Vagina (tissue), 2 donors: Measurements from ENCODE around the gene NR1H4. TPM values are rescaled to one million over a fixed set of nuclear protein-coding genes. Genes with fewer than 3 reads are reported as not detected.

Source experiments
- DNase-seq, 2 donors: peaks; one replicate each; pipeline ENCODE4 v3.0.0-alpha.2; 2017; ENCODE audit errors: extremely low spot score in 2 of 2
- H3K27ac ChIP-seq: fragments of 200-600 bp; sonication (generic); one replicate; pipeline ENCODE4 v1.5.1; 2019
- H3K27me3 ChIP-seq: fragments of 200-600 bp; sonication (generic); one replicate; pipeline ENCODE4 v1.5.1; 2019
- H3K36me3 ChIP-seq, 2 donors: fragments of 200-600 bp; sonication (generic); one replicate each; pipeline ENCODE4 v1.5.1; 2017 to 2019
- H3K4me1 ChIP-seq: fragments of 200-600 bp; sonication (generic); one replicate; pipeline ENCODE4 v1.5.1; 2019
- H3K4me3 ChIP-seq, 2 donors: fragments of 200-600 bp; sonication (generic); 1 replicate in 1 of 2; 2 replicates in 1 of 2; pipeline ENCODE4 v1.5.1; 2016 to 2019
- H3K9me3 ChIP-seq: fragments of 200-600 bp; sonication (generic); one replicate; pipeline ENCODE4 v1.5.1; 2019
- POLR2A ChIP-seq, 2 donors: fragments of 450-650 bp; IDR thresholded peaks; one replicate each; pipeline ENCODE4 v1.6.1; 2017; ENCODE audit warnings: antibody characterized with exemption in 2 of 2, mild to moderate bottlenecking in 2 of 2, moderate library complexity in 2 of 2
- POLR2AphosphoS5 ChIP-seq, 2 donors: sonication (generic); formaldehyde crosslinking; IDR thresholded peaks; one replicate each; pipeline ENCODE4 v1.9.0; 2017; ENCODE audit warnings: antibody characterized with exemption in 2 of 2, mild to moderate bottlenecking in 2 of 2, low read depth in 1 of 2; ENCODE audit not compliant: insufficient read depth in 1 of 2
- intact Hi-C: fragments of 100-400 bp; cut with DNase I; formaldehyde crosslinking; loops from one replicate; pipeline ENCODE4 v1.15.1; 2023
- total RNA-seq: library from RNA; depleted of rRNA; stranded (reverse); fragments of >200 nt; gene quantifications from one replicate; pipeline ENCODE4 v1.2.3, GENCODE V29; 2016
- TF ChIP-seq, protein P1 (sequence below), 3 experiments: fragments of 450-650 bp in 2 of 3; fragments of 200-600 bp in 1 of 3; sonication (generic) in 1 of 3; IDR thresholded peaks; one replicate each; pipeline ENCODE4 v1.5.1; 2017 to 2019; ENCODE audit warnings: antibody characterized with exemption in 3 of 3, mild to moderate bottlenecking in 2 of 3, moderate library complexity in 2 of 3

Gene NR1H4
- total RNA-seq, 1 donor from 2014 or later = not detected

DNA sequence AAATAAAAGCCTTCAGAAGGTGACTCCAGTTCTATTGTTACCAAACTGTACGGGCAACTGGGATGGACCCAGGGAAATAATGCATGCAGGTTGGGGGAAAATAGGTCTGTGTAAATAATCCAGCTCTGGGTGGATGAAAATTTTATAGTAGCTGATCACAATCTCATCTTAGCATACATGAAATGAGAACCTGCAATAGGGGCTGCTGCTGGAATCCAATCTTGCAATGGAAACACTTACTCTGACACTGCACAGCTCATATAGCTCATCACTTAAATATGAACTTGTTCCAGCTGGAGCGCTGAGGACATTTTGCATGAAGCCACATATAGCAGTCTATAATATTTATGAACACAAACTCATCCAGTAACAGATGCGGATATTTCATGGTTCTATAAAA lies 59.7 kb downstream of the NR1H4 start:
- TF ChIP-seq POLR2A (IDR thresholded peaks at IDR 0.05) (no peak), POLR2AphosphoS5 (IDR thresholded peaks at IDR 0.05; ENCODE audit: insufficient read depth in 1 of 2, low read depth in 1 of 2) (no peak)
- TF ChIP-seq, protein P1, sequence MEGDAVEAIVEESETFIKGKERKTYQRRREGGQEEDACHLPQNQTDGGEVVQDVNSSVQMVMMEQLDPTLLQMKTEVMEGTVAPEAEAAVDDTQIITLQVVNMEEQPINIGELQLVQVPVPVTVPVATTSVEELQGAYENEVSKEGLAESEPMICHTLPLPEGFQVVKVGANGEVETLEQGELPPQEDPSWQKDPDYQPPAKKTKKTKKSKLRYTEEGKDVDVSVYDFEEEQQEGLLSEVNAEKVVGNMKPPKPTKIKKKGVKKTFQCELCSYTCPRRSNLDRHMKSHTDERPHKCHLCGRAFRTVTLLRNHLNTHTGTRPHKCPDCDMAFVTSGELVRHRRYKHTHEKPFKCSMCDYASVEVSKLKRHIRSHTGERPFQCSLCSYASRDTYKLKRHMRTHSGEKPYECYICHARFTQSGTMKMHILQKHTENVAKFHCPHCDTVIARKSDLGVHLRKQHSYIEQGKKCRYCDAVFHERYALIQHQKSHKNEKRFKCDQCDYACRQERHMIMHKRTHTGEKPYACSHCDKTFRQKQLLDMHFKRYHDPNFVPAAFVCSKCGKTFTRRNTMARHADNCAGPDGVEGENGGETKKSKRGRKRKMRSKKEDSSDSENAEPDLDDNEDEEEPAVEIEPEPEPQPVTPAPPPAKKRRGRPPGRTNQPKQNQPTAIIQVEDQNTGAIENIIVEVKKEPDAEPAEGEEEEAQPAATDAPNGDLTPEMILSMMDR (IDR thresholded peaks at IDR 0.05) = no peak
- intact Hi-C loops = no loop called here
- Histone ChIP-seq H3K4me3 (no peak overlapping the region), H3K9me3 (no peaks in the 10 kb centered on the region), H3K27me3 (no peaks in the 10 kb centered on the region), H3K4me1 (no peaks in the 10 kb centered on the region), H3K36me3 (no peaks in the 10 kb centered on the region), H3K27ac (no peak overlapping the region)
- DNase-seq = no peak

DNA sequence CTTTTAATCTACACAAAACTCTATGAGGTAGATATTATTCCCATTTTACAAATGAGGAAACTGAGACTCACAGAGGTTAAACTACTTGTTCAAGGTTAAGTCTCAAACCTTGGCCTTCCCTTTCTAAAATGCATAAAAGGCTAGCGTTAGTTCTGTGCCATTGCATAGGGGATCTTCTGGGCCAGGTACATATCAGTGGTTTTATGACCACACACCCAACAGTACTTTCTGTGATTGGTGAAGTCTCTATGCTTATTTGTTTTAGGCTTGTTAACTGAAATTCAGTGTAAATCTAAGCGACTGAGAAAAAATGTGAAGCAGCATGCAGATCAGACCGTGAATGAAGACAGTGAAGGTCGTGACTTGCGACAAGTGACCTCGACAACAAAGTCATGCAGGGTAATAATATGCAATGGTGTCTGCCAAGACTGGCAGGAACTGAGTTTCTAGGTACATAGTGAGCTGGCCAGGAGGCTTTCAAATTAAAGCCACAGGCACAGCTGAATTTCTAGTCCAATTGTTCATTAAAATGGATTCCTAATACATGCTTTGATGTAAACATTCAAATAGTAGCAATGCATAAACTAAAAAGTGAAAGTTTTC lies 61.1 kb downstream of the NR1H4 start:
- H3K4me3 ChIP-seq = no peak overlapping the region
- TF ChIP-seq POLR2A (IDR thresholded peaks at IDR 0.05) = no peak
- TF ChIP-seq, protein P1 (IDR thresholded peaks at IDR 0.05) = no peak
- no peak for TF ChIP-seq POLR2AphosphoS5 (IDR thresholded peaks at IDR 0.05; ENCODE audit: insufficient read depth in 1 of 2, low read depth in 1 of 2)
- H3K9me3 ChIP-seq = no peaks in the 10 kb centered on the region
- no peak overlapping the region for H3K27ac ChIP-seq
- intact Hi-C loops = no loop called here
- no peaks in the 10 kb centered on the region for H3K27me3 ChIP-seq
- H3K4me1 ChIP-seq = no peaks in the 10 kb centered on the region
- H3K36me3 ChIP-seq = no peaks in the 10 kb centered on the region
- no peak for DNase-seq

DNA sequence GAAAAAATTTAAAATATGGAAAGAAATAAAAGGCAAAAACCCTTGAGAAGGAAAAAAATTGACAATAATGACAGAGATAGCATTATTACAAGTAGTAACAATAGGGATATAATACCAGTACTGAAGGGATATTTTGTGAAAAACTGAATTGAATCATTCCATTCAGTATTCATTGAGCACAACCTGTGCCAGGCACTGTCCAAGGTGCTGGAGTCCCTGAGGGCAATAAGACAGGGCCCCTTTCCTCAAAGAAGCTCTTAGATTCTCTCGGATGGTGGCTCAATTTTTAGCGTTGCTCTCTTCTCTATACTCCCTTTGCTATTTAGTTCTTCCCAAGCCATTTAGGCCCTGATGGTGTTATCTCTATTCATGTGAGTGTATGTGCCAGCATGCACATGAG lies 65.5 kb downstream of the NR1H4 start:
- intact Hi-C loops = no loop called here

DNA sequence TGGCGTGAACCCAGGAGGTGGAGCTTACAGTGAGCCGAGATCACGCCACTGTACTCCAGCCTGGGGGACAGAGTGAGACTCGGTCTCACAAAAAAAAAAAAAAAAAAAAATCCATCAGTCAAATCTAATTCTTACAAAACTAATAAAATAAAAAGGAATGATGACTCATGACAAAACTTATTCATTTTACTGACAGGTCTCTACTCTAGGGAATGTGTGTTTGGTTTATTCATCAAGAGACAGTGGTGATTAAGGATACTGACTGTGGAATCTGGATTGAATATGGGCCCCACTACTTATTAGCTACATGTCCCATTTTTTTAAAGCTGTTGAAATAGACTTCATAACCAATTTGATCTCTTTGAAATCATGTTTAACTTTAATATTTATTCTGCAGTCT lies 70.5 kb downstream of the NR1H4 start:
- TF ChIP-seq, protein P1 (IDR thresholded peaks at IDR 0.05) = no peak
- TF ChIP-seq POLR2AphosphoS5 (IDR thresholded peaks at IDR 0.05; ENCODE audit: insufficient read depth in 1 of 2, low read depth in 1 of 2) (no peak), POLR2A (IDR thresholded peaks at IDR 0.05) (no peak)
- H3K36me3 ChIP-seq = no peaks in the 10 kb centered on the region
- H3K27ac ChIP-seq = no peak overlapping the region
- H3K4me3 ChIP-seq = no peak overlapping the region
- no peaks in the 10 kb centered on the region for H3K4me1 ChIP-seq
- no peaks in the 10 kb centered on the region for H3K9me3 ChIP-seq
- no peaks in the 10 kb centered on the region for H3K27me3 ChIP-seq
- DNase-seq = no peak
- intact Hi-C loops = no loop called here

More for the DNA sequence above, 65.5 kb downstream of the NR1H4 start:
- Histone ChIP-seq H3K4me3 (no peak overlapping the region), H3K27me3 (no peaks in the 10 kb centered on the region), H3K4me1 (no peaks in the 10 kb centered on the region), H3K9me3 (no peaks in the 10 kb centered on the region), H3K36me3 (no peaks in the 10 kb centered on the region), H3K27ac (no peak overlapping the region)
- TF ChIP-seq POLR2A (IDR thresholded peaks at IDR 0.05) (no peak), POLR2AphosphoS5 (IDR thresholded peaks at IDR 0.05; ENCODE audit: insufficient read depth in 1 of 2, low read depth in 1 of 2) (no peak)
- TF ChIP-seq, protein P1 (IDR thresholded peaks at IDR 0.05) = no peak
- no peak for DNase-seq

DNA sequence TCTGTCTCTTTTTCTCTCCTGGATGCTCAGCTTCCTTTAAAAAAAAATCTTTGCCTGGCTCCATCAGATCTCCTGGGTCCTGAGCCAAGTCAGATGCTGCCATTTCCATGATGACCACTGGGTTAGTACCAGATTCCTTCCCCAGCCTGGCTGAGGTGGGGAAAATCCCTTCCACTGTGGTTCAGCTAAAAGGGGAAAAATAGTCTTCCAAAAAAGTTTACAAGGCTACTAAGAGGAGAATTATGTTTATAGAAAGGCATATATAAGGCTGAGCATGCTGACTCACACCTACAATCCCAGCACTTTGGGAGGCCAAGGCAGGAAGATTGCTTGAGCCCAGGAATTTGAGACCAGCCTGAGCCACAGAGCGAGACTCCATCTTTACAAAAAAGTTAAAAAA lies 71.4 kb downstream of the NR1H4 start:
- H3K4me1 ChIP-seq = no peaks in the 10 kb centered on the region
- no peak overlapping the region for H3K27ac ChIP-seq
- no peaks in the 10 kb centered on the region for H3K27me3 ChIP-seq
- H3K36me3 ChIP-seq = no peaks in the 10 kb centered on the region
- TF ChIP-seq POLR2AphosphoS5 (IDR thresholded peaks at IDR 0.05; ENCODE audit: insufficient read depth in 1 of 2, low read depth in 1 of 2) = no peak
- TF ChIP-seq, protein P1 (IDR thresholded peaks at IDR 0.05) = no peak
- TF ChIP-seq POLR2A (IDR thresholded peaks at IDR 0.05) = no peak
- intact Hi-C loops = no loop called here
- no peaks in the 10 kb centered on the region for H3K9me3 ChIP-seq
- H3K4me3 ChIP-seq = no peak overlapping the region
- DNase-seq = no peak
